GM21619 (cell line): ENCODE results near the gene KDM8.

Experiments
- ATAC-seq: cut with Tn5 transposase; IDR thresholded peaks from one replicate; pipeline ENCODE4 v1.9.1; 2021; ENCODE audit not compliant: unreplicated experiment

The KDM8 gene

GRCh38 chr16:27265982-27266381 is 62.7 kb downstream of the KDM8 start:
- ATAC-seq, result no peak

GRCh38 chr16:27267037-27267677 is 63.8 kb downstream of the KDM8 start:
- no peak for ATAC-seq

GRCh38 chr16:27268376-27269299 is 65.3 kb downstream of the KDM8 start, which contains the start of gene NSMCE1:
Gene NSMCE1 (minus strand): TSS chr16:27268772. CDS start chr16:27257570, 11,202 bp downstream.
- peak; percentile 94 for ATAC-seq

- no peak for ATAC-seq
Measured at GRCh38 chr16:27269300-27270150, 66.2 kb downstream of the KDM8 start.

GRCh38 chr16:27270349-27270748 is 67.0 kb downstream of the KDM8 start:
- ATAC-seq, result no peak
